ENCODE results near the gene PTPRM. TPM values are rescaled to one million over a fixed set of nuclear protein-coding genes. Genes with fewer than 3 reads are reported as not detected.

Gene PTPRM
- total and polyA plus RNA-seq, 2 donors (not counting 3 experiments of a cell fraction or from before 2014, with no cell fraction given) = 37.4 to 43.7 TPM

DNA sequence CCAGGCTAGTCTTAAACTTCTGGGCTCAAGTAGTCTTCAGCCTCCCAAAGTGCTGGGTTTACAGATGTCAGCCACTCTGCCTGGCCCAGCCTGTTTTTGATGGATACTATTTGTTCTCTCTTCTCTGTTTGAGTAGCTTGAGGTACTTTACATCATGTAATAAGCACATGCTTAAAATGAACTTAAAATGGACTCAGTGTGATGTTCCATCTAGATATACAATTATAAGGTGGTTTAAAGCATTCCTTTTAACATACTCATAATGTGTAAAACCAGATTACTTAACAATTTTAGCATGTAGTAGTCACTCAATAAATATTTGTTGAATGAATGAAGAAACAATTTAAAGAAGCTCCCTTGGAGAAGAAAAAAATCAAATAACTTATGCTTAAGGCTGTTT, 9.6 kb downstream of the PTPRM start:
- Histone ChIP-seq H3K4me1 (ENCODE audit: control insufficient read depth, extremely low read depth, insufficient read depth, low read length) (peaks cover 3% of the 10 kb centered on the region), H3K79me2 (ENCODE audit: control insufficient read depth, insufficient read depth, low read length) (no peaks in the 10 kb centered on the region), H3K27ac (ENCODE audit: insufficient read depth, low read depth, low read length) (no peak overlapping the region), H3K4me2 (ENCODE audit: insufficient read depth, low read length) (no peak overlapping the region), H3K9me1 (replicated peaks; ENCODE audit: control insufficient read depth, extremely low read depth, insufficient read depth, low read length) (no peaks in the 10 kb centered on the region), H3K9me3 (replicated peaks; ENCODE audit: control insufficient read depth, insufficient read depth, low read length) (no peaks in the 10 kb centered on the region), H3K4me3 (replicated peaks in 1 of 3; ENCODE audit: insufficient read depth in 1 of 3, low read depth in 1 of 3, low read length in 3 of 3) (no peak overlapping the region), H3K27me3 (ENCODE audit: control insufficient read depth in 2 of 2, insufficient read depth in 2 of 2, low read length in 2 of 2) (no peaks in the 10 kb centered on the region), H3K36me3 (ENCODE audit: control insufficient read depth in 2 of 2, extremely low read depth in 1 of 2, insufficient read depth in 2 of 2, low read length in 2 of 2) (no peaks in the 10 kb centered on the region), H3K9ac (replicated peaks; ENCODE audit: extremely low read depth, insufficient read depth, low read length) (no peak overlapping the region), H4K20me1 (replicated peaks; ENCODE audit: control insufficient read depth, extremely low read depth, insufficient read depth, low read length) (no peaks in the 10 kb centered on the region), H2AFZ (ENCODE audit: low read depth, low read length) (no peak overlapping the region)
- CTCF ChIA-PET = interaction anchor here (0.9 to 2.0 kb wide), 2 partner anchors 10 to 304 kb away, joined by 3 to 5 read pairs; no protein-coding TSS in a partner anchor
- BruUV-seq (replicated peaks) = no TSS peak
- TF ChIP-seq, protein P1, sequence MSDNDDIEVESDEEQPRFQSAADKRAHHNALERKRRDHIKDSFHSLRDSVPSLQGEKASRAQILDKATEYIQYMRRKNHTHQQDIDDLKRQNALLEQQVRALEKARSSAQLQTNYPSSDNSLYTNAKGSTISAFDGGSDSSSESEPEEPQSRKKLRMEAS (IDR thresholded peaks at IDR 0.05; ENCODE audit: insufficient read depth, insufficient read length) = no peak
- TF ChIP-seq MYC (IDR thresholded peaks at IDR 0.05; ENCODE audit: low read depth, low read length) (no peak), JUN (IDR thresholded peaks at IDR 0.05; ENCODE audit: borderline replicate concordance, insufficient read depth, insufficient read length, low read depth) (no peak), EZH2 (IDR thresholded peaks at IDR 0.05; ENCODE audit: borderline replicate concordance, low read depth, low read length, severe bottlenecking) (no peak), GATA2 (IDR thresholded peaks at IDR 0.05; ENCODE audit: insufficient read depth, insufficient read length, low read depth, low read length) (no peak), POLR2AphosphoS5 (IDR thresholded peaks at IDR 0.05; ENCODE audit: insufficient read depth, low read depth, low read length) (no peak), POLR2A (IDR thresholded peaks at IDR 0.05; ENCODE audit: low read depth, low read length) (no peak), FOS (IDR thresholded peaks at IDR 0.05; ENCODE audit: borderline replicate concordance, insufficient read depth, low read length) (no peak)
- TF ChIP-seq, protein P2, sequence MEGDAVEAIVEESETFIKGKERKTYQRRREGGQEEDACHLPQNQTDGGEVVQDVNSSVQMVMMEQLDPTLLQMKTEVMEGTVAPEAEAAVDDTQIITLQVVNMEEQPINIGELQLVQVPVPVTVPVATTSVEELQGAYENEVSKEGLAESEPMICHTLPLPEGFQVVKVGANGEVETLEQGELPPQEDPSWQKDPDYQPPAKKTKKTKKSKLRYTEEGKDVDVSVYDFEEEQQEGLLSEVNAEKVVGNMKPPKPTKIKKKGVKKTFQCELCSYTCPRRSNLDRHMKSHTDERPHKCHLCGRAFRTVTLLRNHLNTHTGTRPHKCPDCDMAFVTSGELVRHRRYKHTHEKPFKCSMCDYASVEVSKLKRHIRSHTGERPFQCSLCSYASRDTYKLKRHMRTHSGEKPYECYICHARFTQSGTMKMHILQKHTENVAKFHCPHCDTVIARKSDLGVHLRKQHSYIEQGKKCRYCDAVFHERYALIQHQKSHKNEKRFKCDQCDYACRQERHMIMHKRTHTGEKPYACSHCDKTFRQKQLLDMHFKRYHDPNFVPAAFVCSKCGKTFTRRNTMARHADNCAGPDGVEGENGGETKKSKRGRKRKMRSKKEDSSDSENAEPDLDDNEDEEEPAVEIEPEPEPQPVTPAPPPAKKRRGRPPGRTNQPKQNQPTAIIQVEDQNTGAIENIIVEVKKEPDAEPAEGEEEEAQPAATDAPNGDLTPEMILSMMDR (IDR thresholded peaks at IDR 0.05; ENCODE audit: extremely low read depth in 1 of 2, insufficient read depth in 1 of 2, low read depth in 1 of 2, low read length in 2 of 2) = no peak
- POLR2A ChIA-PET = no interaction called here
- FAIRE-seq = no peak
- intact Hi-C loops (cut with micrococcal nuclease) (no loop called here), dilution Hi-C loops (cut with MboI; ENCODE audit: extremely low pct_ligation_motif_present, low sequenced_read_pairs) (no loop called here)
- no peak for DNase-seq (ENCODE audit: low read depth, low spot score)

Data from endothelial cell of umbilical vein (primary cell).